GM06990 (cell line): Measurements from ENCODE around the gene MRPL4.

Experiments used
- DNase-seq: peaks from one replicate; pipeline ENCODE4 v3.0.0-alpha.2; 2011; ENCODE audit not compliant: insufficient read length; ENCODE audit errors: extremely low read depth
- H3K27me3 ChIP-seq: replicated peaks from 2 replicates; pipeline ENCODE4 v1.6.0; 2011; ENCODE audit warnings: low read length; ENCODE audit not compliant: control insufficient read depth, insufficient read depth
- H3K36me3 ChIP-seq: 2 replicates; pipeline ENCODE4 v1.5.1; 2011; ENCODE audit warnings: low read length; ENCODE audit not compliant: control insufficient read depth, insufficient read depth
- H3K4me3 ChIP-seq: replicated peaks from 2 replicates; pipeline ENCODE4 v1.5.1; 2011; ENCODE audit warnings: low read depth, mild to moderate bottlenecking, control low read depth, low read length
- CTCF ChIP-seq: IDR thresholded peaks from 2 replicates; pipeline ENCODE4 v1.5.1; 2011; ENCODE audit warnings: low read length, control low read depth, mild to moderate bottlenecking, inconsistent platforms; ENCODE audit not compliant: insufficient read depth, poor library complexity, severe bottlenecking

The MRPL4 gene

GRCh38 chr19:10251792-10252694 lies at the start of gene MRPL4:
TSS of gene MRPL4 (plus strand) at chr19:10252214. CDS start at chr19:10252254, 40 bp downstream.
- peaks cover 20% of the 10 kb centered on the region for H3K36me3 ChIP-seq
- peak; percentile 97 for DNase-seq
- no peak for TF ChIP-seq CTCF

GRCh38 chr19:10203686-10204085 lies 48.3 kb upstream of the MRPL4 start:
- Histone ChIP-seq H3K4me3 (no peak overlapping the region), H3K27me3 (no peaks in the 10 kb centered on the region), H3K36me3 (no peaks in the 10 kb centered on the region)
- TF ChIP-seq CTCF, result no peak
- DNase-seq, result no peak

More at GRCh38 chr19:10251792-10252694, at the start of gene MRPL4:
- Histone ChIP-seq H3K4me3 (peak within 1 kb of the TSS; percentile 73), H3K27me3 (no peaks in the 10 kb centered on the region)

GRCh38 chr19:10205636-10206035 lies 46.4 kb upstream of the MRPL4 start:
- DNase-seq, result no peak
- no peak for TF ChIP-seq CTCF

GRCh38 chr19:10206226-10206885 lies 45.7 kb upstream of the MRPL4 start:
- no peak for DNase-seq
- TF ChIP-seq CTCF, result no peak

More at GRCh38 chr19:10205636-10206035, 46.4 kb upstream of the MRPL4 start:
- H3K4me3 ChIP-seq, result no peak overlapping the region
- H3K36me3 ChIP-seq, result no peaks in the 10 kb centered on the region
- H3K27me3 ChIP-seq, result no peaks in the 10 kb centered on the region

GRCh38 chr19:10207026-10207425 lies 45.0 kb upstream of the MRPL4 start:
- no peak for DNase-seq
- no peak overlapping the region for H3K4me3 ChIP-seq
- no peaks in the 10 kb centered on the region for H3K36me3 ChIP-seq
- TF ChIP-seq CTCF, result no peak
- no peaks in the 10 kb centered on the region for H3K27me3 ChIP-seq

More at GRCh38 chr19:10206226-10206885, 45.7 kb upstream of the MRPL4 start:
- Histone ChIP-seq H3K36me3 (no peaks in the 10 kb centered on the region), H3K4me3 (no peak overlapping the region), H3K27me3 (no peaks in the 10 kb centered on the region)
